Hindlimb muscle (tissue), 1 donor: ENCODE results near the gene ZNF225. TPM values are rescaled to one million over a fixed set of nuclear protein-coding genes. Genes with fewer than 3 reads are reported as not detected.
"Not testable (repeated sequence)": the region's sequence is repeated elsewhere in the genome, so short reads cannot be mapped to it uniquely, and the experiment has no call there.

Experiments
- DNase-seq: peaks from one replicate; pipeline ENCODE4 v3.0.0-alpha.2; 2013
- polyA plus RNA-seq: library from polyadenylated mRNA; unstranded; fragments of 120-200 nt; gene quantifications from one replicate; pipeline ENCODE4 v1.2.1, GENCODE V29; 2013; ENCODE audit not compliant: insufficient read length

ZNF225 gene
- 4.5 TPM for polyA plus RNA-seq

DNA sequence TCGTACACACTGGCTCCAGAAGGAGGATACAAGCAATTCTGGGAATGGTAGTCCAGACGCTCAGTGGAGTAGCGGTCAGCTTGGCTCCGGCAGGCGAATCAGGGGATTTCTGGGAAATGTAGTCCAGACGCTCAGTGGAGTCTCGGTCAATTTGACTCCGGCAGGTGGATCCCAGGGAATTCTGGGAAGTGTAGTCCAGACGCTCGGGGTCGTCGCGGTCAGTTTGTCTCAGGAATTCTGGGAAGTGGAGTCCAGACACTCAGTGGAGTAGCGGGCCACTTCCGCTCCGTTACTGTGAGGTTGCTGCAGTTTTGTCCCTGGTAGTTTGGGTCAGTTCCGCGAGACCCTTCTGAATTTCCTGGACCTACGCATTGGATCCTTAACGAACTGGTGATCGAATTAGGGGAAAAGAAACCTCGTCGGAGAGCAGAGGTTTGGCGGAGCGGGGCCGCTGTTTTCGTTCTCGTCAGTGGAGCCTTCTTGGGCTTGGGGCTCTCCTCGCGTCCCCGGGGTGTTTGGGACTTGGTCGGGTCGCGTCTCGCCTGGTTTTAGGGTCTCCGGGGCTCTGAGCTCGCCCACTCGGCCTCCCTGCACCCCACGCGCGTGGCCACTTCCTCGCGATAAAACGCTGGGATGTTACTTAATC lies at the start of gene ZNF225:
ZNF225 (plus strand) TSS at position 262 of the 646 bp plus-strand sequence. CDS start 2,429 bp downstream, outside the sequence.
- DNase-seq: peak; percentile 98

DNA sequence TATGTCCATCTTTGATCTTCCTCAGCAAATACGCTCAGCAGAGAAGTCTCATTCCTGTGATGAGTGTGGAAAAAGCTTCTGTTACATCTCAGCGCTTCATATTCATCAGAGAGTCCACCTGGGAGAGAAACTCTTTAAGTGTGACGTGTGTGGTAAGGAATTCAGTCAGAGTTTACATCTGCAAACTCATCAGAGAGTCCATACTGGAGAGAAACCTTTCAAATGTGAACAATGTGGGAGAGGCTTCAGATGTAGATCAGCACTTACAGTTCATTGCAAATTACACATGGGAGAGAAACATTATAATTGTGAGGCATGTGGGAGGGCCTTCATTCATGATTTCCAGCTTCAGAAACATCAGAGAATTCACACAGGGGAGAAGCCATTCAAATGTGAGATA lies 46.9 kb upstream of the ZNF225 start:
- DNase-seq: no peak

DNA sequence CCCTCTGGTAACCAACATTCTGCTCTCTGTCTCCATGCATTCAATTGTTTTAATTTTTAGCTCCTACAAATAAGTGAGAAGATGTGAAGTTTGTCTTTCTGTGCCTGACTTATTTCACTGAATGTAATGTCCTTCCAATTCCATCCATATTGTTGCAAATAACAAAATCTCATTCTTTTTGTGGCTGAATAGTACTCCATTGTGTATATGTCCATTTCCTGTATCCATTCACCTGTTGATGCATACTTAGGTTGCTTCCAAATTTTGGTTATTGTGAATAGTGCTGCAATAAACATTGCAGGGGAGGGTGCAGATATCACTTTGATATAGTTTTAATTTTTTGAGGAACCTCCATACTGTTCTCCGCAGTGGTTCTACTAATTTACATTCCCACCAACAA lies 43.8 kb upstream of the ZNF225 start:
- DNase-seq: no peak

- DNase-seq: peak; percentile 94
These were observed 41.2 kb upstream of the ZNF225 start, which contains the start of gene ZNF284 for GRCh38 chr19:44071824-44072542. Gene ZNF284, plus strand, starts transcription at chr19:44072159. Its CDS starts 4,231 bp downstream, at chr19:44076390.

DNA sequence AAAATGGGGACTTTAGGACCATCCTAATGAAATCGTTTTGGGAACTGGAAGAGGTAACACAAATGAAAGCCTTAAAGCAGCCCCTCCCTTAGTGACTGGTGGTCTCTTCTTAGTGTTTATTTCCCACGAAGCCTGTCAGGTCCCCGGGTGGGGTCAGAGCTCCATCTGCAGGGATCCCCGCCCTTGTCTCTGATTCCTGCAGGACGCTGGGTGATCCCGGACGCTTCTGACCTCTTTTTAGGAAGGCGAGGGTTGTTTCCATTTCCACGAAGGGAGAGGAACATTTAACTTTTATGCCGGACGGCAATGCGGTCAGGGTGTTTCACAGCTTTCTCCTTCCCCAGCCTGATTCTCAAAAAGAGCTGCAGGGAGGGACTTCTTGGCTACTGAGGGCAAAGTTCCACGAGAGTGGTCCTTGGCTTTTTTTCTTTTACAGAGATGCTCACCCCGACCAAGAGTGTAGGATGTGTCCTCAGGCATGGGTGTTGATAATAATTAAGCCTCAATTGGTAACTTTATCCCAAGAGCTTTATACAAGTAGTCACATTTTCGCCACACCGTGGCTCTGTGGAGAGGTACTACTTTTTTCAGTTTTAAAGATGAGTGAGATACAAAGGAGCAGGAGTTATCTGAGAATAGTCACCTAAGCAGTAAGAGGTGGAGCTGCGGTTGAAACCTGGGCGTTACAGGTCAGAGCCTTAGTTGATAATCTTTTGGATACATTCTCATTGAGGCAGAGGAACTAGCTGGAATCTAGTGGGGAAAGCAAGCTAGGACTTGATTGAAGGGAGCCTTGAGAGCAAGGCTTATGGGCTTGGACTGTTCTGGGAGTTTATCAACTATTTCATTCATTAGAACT lies 40.4 kb upstream of the ZNF225 start:
- DNase-seq: peak; percentile 2

DNA sequence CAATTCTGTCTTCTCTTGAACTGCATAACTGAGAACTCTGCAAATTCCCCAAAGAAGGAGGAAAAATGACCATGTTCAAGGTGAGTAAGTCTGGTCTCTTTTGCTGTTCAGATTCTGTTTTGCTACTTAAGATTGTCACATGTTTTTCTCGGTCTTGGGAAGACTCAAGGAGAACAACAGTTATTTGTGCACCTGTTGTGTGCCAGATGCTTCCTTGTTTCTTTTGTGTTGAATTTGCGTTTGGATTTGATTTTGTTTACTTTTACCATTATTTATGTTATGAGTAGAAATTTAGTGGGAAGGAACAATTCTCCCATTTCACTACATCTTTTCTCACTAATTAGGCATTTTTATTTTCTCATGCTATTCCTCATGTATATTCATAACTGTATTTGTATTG lies 36.9 kb upstream of the ZNF225 start:
- DNase-seq: no peak

- DNase-seq: no peak
These were observed 21.1 kb upstream of the ZNF225 start for GRCh38 chr19:44092108-44092507.

- peak; percentile 94 for DNase-seq
These were observed 19.1 kb upstream of the ZNF225 start, which contains the start of gene ZNF224 for GRCh38 chr19:44093931-44094765. Gene ZNF224, plus strand, starts transcription at chr19:44094361. Its CDS starts 3,513 bp downstream, at chr19:44097874.

- no peak for DNase-seq
These were observed 5.4 kb upstream of the ZNF225 start for GRCh38 chr19:44107751-44108150.

GRCh38 chr19:44109458-44109857 lies 3.7 kb upstream of the ZNF225 start:
- no peak for DNase-seq

- DNase-seq: no peak
These were observed 1.2 kb upstream of the ZNF225 start for GRCh38 chr19:44111910-44112463.

- no peak for DNase-seq
These were observed 429 bp upstream of the ZNF225 start for GRCh38 chr19:44112802-44113137.

DNA sequence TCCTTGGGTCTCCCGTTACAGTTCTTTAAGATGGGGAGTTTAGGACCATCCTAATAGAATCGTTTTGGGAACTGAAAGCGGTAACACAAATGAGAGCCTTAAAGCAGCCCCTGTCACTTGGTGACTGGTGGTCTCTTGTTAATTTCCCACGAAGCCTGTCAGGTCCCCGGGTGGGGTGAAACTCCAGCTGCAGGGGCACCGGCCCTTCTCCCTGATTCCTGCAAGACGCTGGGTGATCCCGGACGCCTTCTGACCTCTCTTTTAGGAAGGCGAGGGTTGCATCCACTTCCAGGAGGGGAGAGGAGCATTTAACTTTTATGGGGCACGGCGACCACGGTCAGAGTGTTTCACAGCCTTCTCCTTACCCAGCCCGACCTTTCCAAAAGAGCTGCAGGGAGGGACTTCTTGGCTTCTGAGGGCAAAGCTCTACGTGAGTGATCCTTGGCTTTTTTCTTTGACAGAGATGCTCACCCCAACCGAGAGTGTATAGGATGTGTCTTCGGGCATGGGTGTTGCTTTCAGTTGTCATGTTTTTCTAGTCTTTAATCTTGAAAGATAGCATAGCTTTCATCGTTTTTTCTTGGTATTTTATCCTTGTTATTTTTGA lies 688 bp downstream of the ZNF225 start:
- DNase-seq: no peak

DNA sequence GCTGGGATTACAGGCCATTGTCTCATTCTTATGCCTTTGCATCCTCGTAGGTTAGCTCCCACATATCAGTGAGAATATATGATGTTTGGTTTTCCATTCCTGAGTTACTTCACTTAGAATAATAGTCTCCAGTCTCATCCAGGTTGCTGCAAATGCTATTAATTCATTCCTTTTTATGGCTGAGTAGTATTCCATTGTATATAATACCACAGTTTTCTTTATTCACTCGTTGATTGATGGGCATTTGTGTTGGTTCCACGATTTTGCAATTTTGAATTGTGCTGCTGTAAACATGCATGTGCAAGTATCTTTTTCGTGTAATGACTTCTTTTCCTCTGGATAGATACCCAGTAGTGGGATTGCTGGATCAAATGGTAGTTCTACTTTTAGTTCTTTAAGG lies 8.0 kb downstream of the ZNF225 start:
- not testable (repeated sequence) for DNase-seq

GRCh38 chr19:44131955-44132354 lies 18.8 kb downstream of the ZNF225 start:
- DNase-seq: no peak

GRCh38 chr19:44141191-44142058 lies 28.2 kb downstream of the ZNF225 start, which contains the start of gene ZNF234:
Gene ZNF234, plus strand, starts transcription at chr19:44141554. Its CDS starts 3,079 bp downstream, at chr19:44144633.
- DNase-seq: peak; percentile 90

- DNase-seq: peak; percentile 6
These were observed 28.8 kb downstream of the ZNF225 start for GRCh38 chr19:44142059-44142433.

DNA sequence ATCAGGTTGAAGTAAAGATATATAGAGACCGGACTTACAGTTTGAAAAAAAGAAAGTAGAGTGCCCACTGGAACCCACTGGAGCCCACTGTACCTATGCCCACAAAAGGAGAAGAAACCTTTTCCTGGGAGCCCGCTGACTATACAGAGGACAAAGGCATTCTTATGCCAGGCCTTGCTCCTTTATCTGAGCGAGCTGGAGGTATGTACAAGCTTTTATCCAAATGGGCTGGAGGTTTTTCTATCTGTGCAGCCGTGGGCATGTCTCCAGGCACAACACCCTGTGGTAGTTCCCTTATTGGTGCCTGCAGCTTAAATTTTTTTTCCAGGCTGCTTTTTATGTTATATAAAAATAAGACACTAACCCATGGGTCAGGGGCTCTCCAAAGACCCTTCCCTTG lies 36.6 kb downstream of the ZNF225 start:
- DNase-seq: no peak

- no peak for DNase-seq
These were observed 38.3 kb downstream of the ZNF225 start for GRCh38 chr19:44151491-44151890.

GRCh38 chr19:44156475-44156874 lies 43.3 kb downstream of the ZNF225 start:
- no peak for DNase-seq
